Dedifferentiated amniotic fluid mesenchymal stem cell (primary cell): ENCODE results near the gene MAN2A2.

Experiments used
- DNase-seq: peaks from one replicate; pipeline ENCODE4 v3.0.0-alpha.2; 2016; ENCODE audit errors: extremely low spot score

The MAN2A2 gene

DNA sequence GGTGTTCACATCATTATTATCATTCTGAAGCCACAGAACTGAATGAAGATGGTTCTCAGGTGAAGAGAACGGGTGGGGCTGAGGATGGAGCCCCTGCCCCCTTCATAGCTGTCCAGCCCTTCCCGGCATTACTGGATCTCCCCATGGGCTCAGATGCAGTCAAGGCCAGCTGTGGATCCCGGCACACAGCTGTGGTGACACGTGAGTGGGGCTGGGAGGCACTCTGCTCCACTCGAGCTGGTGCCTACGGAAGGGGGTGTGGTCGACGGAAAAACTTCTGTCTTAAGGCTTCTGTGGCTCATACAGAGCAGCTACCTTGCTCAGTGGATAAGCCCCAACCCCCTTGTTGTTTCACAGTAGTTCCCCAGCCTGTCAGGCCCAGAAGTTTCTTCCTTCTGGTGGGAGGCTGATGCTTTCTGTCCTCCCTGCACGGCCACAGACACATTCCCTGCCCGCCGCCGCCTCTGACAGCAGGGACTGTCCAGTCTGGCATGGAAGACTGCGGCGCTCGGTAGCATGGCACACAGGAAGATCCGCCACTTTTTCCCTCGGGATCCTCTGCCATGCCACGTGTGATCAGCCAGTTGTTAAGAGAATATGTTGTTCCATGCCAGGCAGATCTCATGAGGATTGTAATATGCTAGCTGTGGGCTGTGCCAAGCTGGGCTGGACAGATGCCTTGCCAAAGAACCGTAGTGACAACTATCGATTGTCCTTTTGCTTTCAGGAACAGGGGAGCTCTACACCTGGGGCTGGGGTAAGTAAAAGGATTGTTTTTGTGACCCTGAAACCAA is 57.4 kb downstream of the MAN2A2 start:
- no peak for DNase-seq

DNA sequence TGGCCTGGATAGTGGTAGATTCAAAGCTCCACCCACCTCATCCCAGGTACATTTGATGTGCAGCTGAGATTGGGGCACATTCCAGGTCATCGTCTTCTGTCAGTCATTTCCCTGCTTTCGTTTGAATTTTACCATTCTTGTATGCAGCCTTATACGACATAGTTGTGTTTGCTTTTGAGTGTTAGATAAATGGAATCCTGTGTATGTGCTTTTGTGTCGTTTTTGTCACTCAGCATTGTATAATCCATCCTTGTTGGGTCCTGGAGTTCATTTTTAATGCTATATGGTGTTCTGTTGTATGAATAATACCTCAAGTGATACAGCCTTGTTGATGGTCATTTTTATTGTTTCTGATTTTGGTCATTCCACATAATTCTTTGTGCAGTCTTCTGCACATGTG is 58.9 kb downstream of the MAN2A2 start:
- no peak for DNase-seq

DNA sequence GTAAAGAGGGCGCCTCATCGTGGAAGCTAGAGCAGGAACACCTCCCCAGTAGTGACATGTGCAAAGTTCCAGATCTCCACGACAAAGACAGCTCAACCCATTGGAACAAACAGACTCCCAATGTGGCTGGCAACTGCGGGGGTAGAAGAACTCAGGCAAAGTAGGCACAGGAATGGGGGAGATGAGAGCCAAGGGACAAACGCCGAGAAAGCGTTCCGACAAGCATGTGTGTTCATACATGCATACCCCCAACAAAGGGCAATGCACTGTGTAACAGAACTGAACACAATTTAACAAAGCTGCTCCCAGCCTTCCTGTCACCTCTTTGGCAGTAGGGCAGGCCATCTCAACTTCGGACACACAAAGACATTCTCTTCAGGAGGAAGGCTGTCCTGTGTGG is 63.2 kb downstream of the MAN2A2 start:
- no peak for DNase-seq

DNA sequence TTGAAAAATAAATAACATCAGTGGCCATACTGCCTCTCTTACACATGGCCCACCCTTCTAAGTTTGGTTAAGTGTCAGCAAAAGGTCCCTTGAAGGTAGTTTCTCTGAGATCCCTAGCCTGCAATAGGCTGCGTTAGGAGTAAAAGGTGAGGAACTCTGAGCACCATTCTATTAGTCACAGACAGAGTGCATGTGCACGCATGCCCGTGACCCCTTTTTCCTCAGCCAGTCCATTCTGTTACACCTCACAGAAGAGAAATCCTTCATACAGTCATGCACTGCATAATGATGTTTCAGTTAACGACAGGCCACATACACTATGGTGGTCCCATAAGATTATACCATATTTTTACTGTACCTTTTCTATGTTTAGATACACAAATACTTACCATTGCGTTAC is 64.1 kb downstream of the MAN2A2 start:
- DNase-seq, result no peak

DNA sequence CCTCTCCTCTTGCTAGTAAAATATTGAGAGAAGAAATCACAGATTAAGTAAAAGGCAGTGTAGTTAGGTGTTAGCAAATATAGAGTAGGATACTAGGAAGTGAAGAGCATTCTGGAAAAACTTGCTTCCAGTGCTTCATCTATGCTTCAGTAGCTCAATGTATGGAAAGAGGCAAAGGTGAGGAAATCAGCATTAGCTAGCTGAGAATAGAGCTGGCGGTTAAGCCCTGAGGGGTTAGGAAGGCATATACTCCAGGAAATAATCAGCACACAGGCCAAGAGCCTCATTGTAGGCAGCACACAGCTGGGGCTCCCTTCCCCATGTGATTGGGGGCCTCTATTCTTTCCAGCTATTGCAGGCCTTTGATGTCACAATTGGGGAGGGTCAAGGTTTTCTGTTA is 65.3 kb downstream of the MAN2A2 start:
- DNase-seq, result no peak

DNA sequence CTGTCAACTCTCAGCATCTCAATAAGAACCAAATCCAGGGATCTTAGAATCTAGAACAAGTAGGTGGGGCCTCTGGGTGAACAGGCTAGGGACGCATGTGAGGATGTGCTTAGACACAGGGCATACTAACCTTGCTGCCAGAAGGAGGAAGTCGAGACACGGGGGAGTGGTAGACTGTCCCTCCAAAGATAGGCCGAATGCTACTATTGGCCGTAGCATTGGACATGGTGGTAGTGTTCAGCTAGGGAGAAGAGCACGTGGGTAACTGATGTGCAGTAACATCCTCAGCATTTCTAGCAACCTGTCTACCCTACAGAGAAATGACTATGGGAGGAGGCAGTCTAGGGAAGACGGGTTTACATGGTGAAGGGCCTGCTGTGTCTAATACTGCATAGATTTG is 67.2 kb downstream of the MAN2A2 start:
- no peak for DNase-seq

DNA sequence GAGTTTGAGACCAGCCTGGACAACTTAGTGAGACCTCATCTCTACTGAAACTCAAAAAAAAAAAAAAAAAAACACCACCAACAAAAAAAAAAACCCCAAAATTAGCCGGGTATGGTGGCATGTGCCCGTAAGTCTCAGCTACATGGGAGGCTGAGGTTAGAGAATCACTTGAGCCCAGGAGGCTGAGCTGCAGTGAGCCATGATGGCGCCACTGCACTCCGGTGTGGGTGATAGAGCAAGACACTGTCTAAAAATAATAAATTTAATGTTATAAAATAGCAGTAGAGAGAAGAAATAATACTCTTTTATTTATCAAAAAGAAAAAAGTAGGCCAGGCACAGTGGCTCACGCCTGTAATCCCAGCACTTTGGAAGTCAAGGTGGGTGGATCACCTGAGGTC is 69.0 kb downstream of the MAN2A2 start:
- no peak for DNase-seq
